A673 (cell line): ENCODE data around the gene SRPK3.

Experiments used
- EZH2 ChIP-seq: fragments of 200-600 bp; sonication (generic); IDR thresholded peaks from 2 replicates; pipeline ENCODE4 v1.6.1; 2017; ENCODE audit warnings: borderline replicate concordance, low read depth, mild to moderate bottlenecking, mixed read lengths, antibody characterized with exemption, low read length; ENCODE audit not compliant: poor library complexity, severe bottlenecking
- TF ChIP-seq, protein P1 (sequence below): fragments of 300-800, 200-600 bp; sonication (generic); conservative IDR thresholded peaks from 2 replicates; pipeline ENCODE4 v1.5.1; 2017; ENCODE audit warnings: low read depth, mild to moderate bottlenecking, antibody characterized with exemption, low read length, moderate library complexity, mixed read lengths

DNA sequence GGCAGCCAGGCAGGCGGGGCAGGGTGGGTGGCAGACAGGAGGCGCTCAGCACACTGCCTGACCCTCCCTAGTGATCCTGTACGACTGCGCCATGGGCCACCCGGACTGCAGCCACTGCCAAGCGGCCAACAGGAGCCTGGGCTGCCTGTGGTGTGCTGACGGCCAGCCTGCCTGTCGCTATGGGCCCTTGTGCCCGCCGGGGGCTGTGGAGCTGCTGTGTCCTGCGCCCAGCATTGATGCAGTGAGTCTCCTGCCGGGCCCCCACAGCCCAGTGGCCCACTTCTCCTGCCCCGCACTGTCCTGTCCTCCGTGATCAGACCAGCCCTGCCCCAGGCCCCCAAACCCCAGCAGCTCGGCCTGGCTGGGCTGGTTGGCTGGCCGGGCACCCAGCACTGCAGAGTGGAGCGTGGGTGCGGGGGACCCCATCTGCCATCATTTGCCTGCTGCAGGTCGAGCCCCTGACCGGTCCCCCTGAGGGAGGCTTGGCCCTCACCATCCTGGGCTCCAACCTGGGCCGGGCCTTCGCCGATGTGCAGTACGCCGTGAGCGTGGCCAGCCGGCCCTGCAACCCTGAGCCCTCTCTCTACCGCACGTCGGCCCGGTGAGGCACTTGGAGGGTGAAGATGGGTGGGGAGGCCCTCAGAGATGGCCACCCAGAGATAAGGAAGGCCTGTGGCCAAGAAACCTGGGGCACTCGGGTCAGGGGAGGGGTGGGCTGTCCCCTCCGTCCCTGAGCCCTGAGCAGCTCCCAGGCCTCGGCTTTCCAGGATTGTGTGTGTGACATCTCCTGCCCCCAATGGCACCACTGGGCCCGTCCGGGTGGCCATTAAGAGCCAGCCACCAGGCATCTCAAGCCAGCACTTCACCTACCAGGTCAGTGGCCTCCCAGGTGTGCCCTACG, 9.2 kb upstream of the SRPK3 start:
- TF ChIP-seq, protein P1, sequence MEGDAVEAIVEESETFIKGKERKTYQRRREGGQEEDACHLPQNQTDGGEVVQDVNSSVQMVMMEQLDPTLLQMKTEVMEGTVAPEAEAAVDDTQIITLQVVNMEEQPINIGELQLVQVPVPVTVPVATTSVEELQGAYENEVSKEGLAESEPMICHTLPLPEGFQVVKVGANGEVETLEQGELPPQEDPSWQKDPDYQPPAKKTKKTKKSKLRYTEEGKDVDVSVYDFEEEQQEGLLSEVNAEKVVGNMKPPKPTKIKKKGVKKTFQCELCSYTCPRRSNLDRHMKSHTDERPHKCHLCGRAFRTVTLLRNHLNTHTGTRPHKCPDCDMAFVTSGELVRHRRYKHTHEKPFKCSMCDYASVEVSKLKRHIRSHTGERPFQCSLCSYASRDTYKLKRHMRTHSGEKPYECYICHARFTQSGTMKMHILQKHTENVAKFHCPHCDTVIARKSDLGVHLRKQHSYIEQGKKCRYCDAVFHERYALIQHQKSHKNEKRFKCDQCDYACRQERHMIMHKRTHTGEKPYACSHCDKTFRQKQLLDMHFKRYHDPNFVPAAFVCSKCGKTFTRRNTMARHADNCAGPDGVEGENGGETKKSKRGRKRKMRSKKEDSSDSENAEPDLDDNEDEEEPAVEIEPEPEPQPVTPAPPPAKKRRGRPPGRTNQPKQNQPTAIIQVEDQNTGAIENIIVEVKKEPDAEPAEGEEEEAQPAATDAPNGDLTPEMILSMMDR = no peak
- TF ChIP-seq EZH2 = no peak
